Stimulated activated CD4-positive, alpha-beta T cell treated with anti-CD3 and anti-CD28 coated beads, Interleukin-4, amount 100 ng/mL, for 48 hours (primary cell): ENCODE measurements around the gene TTYH3.
"Not testable (repeated sequence)": the region's sequence is repeated elsewhere in the genome, so short reads cannot be mapped to it uniquely, and the experiment has no call there.

Experiments used
- DNase-seq, 2 donors: peaks; one replicate each; pipeline ENCODE4 v3.0.0-alpha.2; 2020; ENCODE audit warnings: low read depth in 2 of 2

TTYH3 gene

GRCh38 chr7:2688409-2689342, 56.9 kb downstream of the TTYH3 start:
- DNase-seq: no peak

- no peak for DNase-seq
Measured at GRCh38 chr7:2689343-2689847, 57.6 kb downstream of the TTYH3 start.

- DNase-seq: no peak
Measured at GRCh38 chr7:2689951-2690705, 58.3 kb downstream of the TTYH3 start.

GRCh38 chr7:2691011-2691707, 59.4 kb downstream of the TTYH3 start:
- DNase-seq: no peak

- DNase-seq: not testable (repeated sequence)
Measured at GRCh38 chr7:2691932-2692439, 60.2 kb downstream of the TTYH3 start.

GRCh38 chr7:2692543-2692942, 60.8 kb downstream of the TTYH3 start:
- DNase-seq: no peak

GRCh38 chr7:2693420-2694121, 61.8 kb downstream of the TTYH3 start:
- not testable (repeated sequence) for DNase-seq

GRCh38 chr7:2694122-2694436, 62.3 kb downstream of the TTYH3 start:
- DNase-seq: not testable (repeated sequence)

GRCh38 chr7:2698581-2699288, 66.9 kb downstream of the TTYH3 start:
- peak in 1 of 2 donors; percentile 41 for DNase-seq

GRCh38 chr7:2699289-2699620, 67.5 kb downstream of the TTYH3 start:
- DNase-seq: no peak

- DNase-seq: no peak
Measured at GRCh38 chr7:2700141-2700850, 68.5 kb downstream of the TTYH3 start.

GRCh38 chr7:2701424-2701823, 69.6 kb downstream of the TTYH3 start:
- DNase-seq: no peak

- DNase-seq: no peak
Measured at GRCh38 chr7:2701832-2702593, 70.2 kb downstream of the TTYH3 start.

- no peak for DNase-seq
Measured at GRCh38 chr7:2702594-2702957, 70.8 kb downstream of the TTYH3 start.

- DNase-seq: no peak
Measured at GRCh38 chr7:2705371-2706096, 73.7 kb downstream of the TTYH3 start.

- no peak for DNase-seq
Measured at GRCh38 chr7:2706685-2707126, 74.9 kb downstream of the TTYH3 start.

- DNase-seq: no peak
Measured at GRCh38 chr7:2707481-2707880, 75.7 kb downstream of the TTYH3 start.

- no peak for DNase-seq
Measured at GRCh38 chr7:2708041-2708440, 76.3 kb downstream of the TTYH3 start.
